CD1c-positive myeloid dendritic cell (primary cell): ENCODE measurements around the gene DAB1.

Experiments used
- DNase-seq: peaks from one replicate; pipeline ENCODE4 v3.0.0-alpha.2; 2016; ENCODE audit errors: extremely low spot score

The DAB1 gene

DNA sequence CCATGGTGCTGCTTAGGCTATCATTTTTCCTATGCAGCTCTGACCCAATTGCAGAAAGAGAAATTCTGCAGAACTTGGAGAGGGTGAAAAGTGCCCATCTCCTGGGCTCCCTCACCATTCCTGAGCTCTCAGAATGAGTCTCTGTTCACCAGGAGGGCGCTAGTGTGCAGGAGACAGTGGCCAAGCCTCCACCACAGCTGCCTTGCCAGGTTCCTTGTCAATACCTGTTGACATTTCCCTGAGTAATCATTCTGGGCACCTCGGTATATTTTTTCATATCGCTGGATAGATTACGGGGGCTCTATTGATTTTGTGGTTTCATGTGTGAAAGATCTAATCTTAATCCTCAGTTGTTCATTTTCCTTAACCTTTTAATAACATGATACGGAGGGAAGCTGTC lies 445.0 kb downstream of the DAB1 start:
- no peak for DNase-seq

- DNase-seq: no peak
Observed at GRCh38 chr1:56977910-56978309, 445.9 kb downstream of the DAB1 start.

DNA sequence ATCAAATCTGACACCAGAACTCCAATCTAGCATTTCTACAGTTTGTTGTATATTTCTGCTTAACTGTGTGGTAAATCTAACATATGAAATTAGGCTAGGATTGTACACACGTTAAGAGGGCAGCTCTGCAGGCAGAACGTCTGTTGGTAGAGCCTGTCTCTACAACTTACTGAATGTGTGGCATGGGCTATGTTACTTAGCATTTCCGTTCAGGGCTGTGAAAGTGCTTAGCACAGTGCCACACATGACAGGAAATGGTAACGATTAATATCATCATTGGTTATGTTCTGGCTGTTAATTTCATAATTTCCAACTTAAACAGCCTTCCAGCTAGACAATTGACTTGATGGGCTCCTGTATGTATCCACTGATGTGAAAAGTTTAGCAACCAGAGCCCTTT lies 448.4 kb downstream of the DAB1 start:
- DNase-seq: no peak

DNA sequence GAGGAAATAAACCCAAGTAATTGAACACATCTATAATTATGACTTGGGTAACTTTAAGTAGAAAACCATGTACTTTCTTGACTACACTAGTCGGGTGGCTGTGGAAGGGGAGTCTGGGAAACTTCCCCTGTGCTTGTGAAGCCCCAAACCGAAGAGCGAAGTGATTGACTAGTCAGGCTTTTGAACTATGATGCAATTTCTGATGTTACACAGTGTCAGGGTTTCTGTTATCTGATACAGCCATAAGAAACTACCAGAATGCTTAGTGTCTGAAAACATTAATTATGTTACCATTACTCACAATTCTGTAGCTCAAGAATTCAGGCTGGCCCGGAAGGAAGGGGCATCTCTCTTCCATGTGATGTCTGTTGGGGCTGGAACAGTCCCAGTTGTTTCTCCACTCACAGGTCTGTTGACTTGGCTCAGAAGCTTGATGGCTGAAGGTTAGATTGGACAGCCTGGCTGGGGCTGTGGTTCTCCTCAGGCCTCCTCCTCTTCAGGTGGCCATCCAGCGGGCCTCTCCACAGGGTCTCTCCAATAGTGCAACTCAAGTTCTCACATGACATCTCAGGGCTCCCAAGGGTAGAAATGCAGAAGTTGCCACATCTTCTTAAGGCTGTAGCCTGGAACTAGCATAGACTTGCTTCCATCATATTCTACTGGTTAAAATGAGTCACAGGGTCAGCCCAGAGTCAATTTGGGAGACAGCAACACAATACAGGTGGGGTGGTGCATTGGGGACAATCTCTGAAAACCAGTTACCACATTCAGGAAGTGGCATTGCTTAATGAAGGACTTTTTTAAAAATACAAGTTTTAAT lies 449.7 kb downstream of the DAB1 start:
- no peak for DNase-seq

GRCh38 chr1:56972976-56973375 lies 450.9 kb downstream of the DAB1 start:
- no peak for DNase-seq

- DNase-seq: no peak
Observed at GRCh38 chr1:56970280-56970679, 453.6 kb downstream of the DAB1 start.

GRCh38 chr1:56968878-56969495 lies 454.9 kb downstream of the DAB1 start:
- DNase-seq: no peak

GRCh38 chr1:56967900-56968832 lies 455.7 kb downstream of the DAB1 start:
- peak; percentile 6 for DNase-seq

DNA sequence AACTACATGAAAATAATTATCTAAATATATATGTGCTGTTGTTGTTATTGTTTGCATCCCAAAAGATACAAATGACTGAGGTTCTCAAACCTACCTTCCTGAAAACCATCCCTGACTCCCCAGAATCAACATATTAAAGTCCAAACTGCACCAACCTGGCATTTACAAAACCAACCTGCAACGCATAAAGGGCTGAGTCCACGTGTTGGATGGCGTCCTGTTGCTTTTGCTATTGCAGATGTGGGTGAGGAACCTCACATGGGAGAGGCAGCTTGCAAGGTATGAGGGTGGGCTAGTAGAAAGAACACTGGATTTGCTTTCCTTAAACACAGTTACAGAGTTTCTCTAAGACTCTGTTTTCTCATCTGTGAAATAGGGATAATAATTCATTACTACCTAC lies 456.5 kb downstream of the DAB1 start:
- DNase-seq: no peak

DNA sequence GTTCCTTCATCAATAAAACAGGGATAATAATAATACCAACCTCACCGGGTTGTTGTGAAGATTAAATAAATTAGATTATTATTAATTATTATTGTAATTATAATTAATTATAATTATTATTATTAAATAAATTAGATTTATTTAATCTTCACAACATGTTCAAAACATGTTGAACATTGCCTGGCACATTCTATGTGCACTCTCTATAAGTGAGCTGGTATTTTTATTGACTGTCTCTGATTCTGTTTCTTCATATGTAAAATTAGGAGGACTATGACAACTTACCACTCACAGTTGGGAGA lies 457.2 kb downstream of the DAB1 start:
- no peak for DNase-seq

DNA sequence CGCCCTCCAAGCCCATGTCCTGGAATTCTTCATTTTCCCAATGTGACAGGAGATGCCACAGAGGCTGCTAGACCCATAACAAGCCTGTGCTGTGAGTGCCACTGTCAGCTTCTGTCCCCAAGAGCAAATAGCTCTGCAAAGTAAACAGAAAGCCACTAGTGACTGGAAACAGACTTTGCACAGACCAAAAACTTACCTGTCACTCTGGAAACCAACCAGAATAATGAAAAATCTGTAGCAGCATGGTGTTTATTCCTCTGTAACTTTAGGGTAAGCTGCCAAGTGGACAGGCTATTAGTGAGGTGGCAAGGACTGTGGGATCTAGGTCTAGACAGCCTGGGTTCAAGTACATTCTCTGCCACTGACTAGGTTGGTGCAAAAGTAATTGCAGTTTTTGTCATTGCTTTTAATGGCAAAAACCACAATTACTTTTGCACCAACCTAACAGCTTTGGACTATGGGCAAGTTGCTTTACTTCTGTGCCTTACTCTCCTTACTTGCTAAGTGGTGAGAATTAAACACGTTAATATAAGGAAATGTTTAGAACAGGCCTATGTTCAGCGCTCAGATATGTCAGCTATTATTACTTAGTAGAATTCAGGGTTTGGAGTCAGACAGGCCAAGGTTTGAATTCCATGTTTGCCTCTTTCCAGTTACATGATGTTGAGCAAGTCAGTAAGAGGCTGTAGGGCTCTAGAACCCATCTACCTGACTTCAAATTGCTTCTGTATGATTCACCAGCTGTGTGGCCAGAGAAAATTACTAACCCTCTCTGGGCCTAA lies 457.8 kb downstream of the DAB1 start, which contains the start of gene C8B:
TSS of gene C8B (minus strand) at position 100 of the 782 bp plus-strand sequence. CDS start at position 33, 67 bp downstream.
- no peak for DNase-seq

GRCh38 chr1:56965191-56965590 lies 458.7 kb downstream of the DAB1 start:
- no peak for DNase-seq

- DNase-seq: no peak
Observed at GRCh38 chr1:56964349-56965017, 459.4 kb downstream of the DAB1 start.

DNA sequence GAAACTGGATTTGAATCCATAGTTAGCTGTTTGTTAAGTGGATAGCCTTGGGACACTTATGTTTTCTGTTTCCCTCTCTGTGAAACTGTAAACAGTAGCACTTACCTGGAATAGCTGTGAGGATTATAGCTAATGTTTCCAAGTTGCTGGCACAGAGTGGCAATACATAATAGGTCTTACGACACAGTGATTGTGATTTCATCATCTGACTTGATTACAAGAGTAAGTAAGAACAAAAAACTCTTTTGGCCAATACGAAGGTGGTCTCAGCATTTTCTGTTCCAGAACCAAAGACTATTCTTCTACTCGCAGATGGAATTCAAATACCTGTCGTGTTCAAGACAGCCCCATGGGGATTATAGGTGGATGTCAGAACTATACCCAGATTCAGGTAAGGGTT lies 460.2 kb downstream of the DAB1 start:
- no peak for DNase-seq

DNA sequence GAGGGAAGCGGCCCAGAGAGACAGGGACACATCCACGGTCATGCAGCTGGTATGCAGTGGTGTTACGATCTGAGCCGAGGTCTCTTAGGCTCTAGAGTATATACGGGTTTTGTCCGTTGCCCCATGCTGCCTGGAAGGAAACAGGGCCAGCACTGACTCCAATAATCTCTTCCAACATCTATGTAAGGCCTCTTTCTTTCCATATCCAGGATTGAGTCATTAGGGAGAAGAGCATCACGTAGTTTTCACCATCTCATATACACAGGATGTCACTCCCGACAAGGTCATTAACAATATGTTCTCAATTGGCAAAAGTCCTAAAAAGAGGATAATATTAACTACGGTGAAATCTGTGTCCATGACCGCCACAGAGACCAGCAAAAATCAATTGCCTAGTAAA lies 462.4 kb downstream of the DAB1 start:
- no peak for DNase-seq

DNA sequence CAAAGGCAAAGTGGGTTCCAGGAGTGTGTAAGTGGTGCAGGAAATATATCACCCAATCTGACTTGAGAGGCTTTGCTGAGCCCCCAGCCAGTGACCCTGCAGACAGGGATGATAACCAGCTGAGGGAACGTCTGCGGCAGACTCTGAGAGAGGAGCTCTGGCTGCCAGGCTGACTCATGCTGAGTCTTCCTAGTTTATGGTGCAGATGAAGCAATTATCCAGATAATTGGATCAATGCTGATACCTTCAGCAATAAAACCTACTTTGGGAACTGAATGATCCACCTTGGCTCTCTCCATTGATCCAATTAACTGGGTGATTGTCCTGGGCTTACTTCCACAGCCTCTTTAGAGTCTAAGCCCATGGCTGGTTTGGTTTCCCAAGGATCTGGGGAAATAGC lies 465.3 kb downstream of the DAB1 start:
- no peak for DNase-seq

GRCh38 chr1:56957931-56958330 lies 465.9 kb downstream of the DAB1 start:
- no peak for DNase-seq

DNA sequence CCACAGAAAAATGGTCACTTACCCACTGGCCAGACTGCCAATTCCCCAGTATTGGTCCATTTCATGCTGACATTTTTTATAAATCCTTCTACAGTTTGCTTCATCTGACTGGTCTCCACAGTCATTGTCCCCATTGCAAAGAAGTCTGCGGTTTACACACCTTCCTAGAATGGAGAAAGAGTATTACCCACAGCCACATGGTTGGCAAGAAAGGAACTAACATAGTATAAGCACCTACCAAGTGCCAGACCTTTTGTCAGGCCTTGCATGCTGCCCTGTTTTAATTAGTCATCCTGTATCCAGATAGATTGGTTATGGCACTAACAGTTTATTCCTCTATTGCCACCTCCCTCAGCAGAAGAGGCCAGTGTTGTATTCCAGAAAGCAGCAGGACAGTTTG lies 469.2 kb downstream of the DAB1 start:
- no peak for DNase-seq

- no peak for DNase-seq
Observed at GRCh38 chr1:56953386-56953785, 470.5 kb downstream of the DAB1 start.

- no peak for DNase-seq
Observed at GRCh38 chr1:56952501-56952900, 471.4 kb downstream of the DAB1 start.

- DNase-seq: no peak
Observed at GRCh38 chr1:56948403-56949023, 475.3 kb downstream of the DAB1 start.
